SKM-1 (cell line): Measurements from ENCODE around the gene OARD1.

Source experiments
- DNase-seq: peaks from one replicate; lab custom pipeline; 2025; ENCODE audit not compliant: unreplicated experiment; lab: John Stamatoyannopoulos, UW

OARD1 gene

GRCh38 chr6:41075651-41076626 is 3.8 kb upstream of the OARD1 start:
- DNase-seq, result no peak

- DNase-seq, result no peak
Measured at GRCh38 chr6:41074692-41075436, 2.7 kb upstream of the OARD1 start.

GRCh38 chr6:41073968-41074691 is 2.0 kb upstream of the OARD1 start:
- DNase-seq, result no peak

GRCh38 chr6:41073203-41073967 is 1.2 kb upstream of the OARD1 start:
- peak; percentile 65 for DNase-seq

- DNase-seq, result peak; percentile 100
Measured at GRCh38 chr6:41072836-41073202, 663 bp upstream of the OARD1 start, which contains the start of gene NFYA. TSS of gene NFYA (plus strand) at chr6:41072974. CDS start at chr6:41079090, 6,116 bp downstream.

- DNase-seq, result no peak
Measured at GRCh38 chr6:41071501-41071922, 644 bp downstream of the OARD1 start.

- peak; percentile 32 for DNase-seq
Measured at GRCh38 chr6:41066867-41067304, 5.3 kb downstream of the OARD1 start.

- no peak for DNase-seq
Measured at GRCh38 chr6:41065550-41066026, 6.6 kb downstream of the OARD1 start.

GRCh38 chr6:41064841-41065240 is 7.3 kb downstream of the OARD1 start:
- DNase-seq, result no peak

- no peak for DNase-seq
Measured at GRCh38 chr6:41063884-41064285, 8.3 kb downstream of the OARD1 start.

GRCh38 chr6:41062056-41062455 is 10.1 kb downstream of the OARD1 start:
- no peak for DNase-seq

GRCh38 chr6:41061196-41061726 is 10.9 kb downstream of the OARD1 start:
- DNase-seq, result no peak

- no peak for DNase-seq
Measured at GRCh38 chr6:41059556-41059955, 12.6 kb downstream of the OARD1 start.

GRCh38 chr6:41058783-41059181 is 13.4 kb downstream of the OARD1 start:
- no peak for DNase-seq

- no peak for DNase-seq
Measured at GRCh38 chr6:41056768-41057490, 15.2 kb downstream of the OARD1 start.

GRCh38 chr6:41055149-41055548 is 17.0 kb downstream of the OARD1 start:
- no peak for DNase-seq

- DNase-seq, result no peak
Measured at GRCh38 chr6:41054511-41054910, 17.6 kb downstream of the OARD1 start.

GRCh38 chr6:41053041-41053440 is 19.1 kb downstream of the OARD1 start, which contains the start of gene APOBEC2:
TSS of gene APOBEC2 (plus strand) at chr6:41053202. CDS start at chr6:41053348, 146 bp downstream.
- DNase-seq, result no peak

GRCh38 chr6:41051873-41052272 is 20.3 kb downstream of the OARD1 start:
- peak; percentile 82 for DNase-seq
